ENCODE measurements around the gene PRDM15.

DNA sequence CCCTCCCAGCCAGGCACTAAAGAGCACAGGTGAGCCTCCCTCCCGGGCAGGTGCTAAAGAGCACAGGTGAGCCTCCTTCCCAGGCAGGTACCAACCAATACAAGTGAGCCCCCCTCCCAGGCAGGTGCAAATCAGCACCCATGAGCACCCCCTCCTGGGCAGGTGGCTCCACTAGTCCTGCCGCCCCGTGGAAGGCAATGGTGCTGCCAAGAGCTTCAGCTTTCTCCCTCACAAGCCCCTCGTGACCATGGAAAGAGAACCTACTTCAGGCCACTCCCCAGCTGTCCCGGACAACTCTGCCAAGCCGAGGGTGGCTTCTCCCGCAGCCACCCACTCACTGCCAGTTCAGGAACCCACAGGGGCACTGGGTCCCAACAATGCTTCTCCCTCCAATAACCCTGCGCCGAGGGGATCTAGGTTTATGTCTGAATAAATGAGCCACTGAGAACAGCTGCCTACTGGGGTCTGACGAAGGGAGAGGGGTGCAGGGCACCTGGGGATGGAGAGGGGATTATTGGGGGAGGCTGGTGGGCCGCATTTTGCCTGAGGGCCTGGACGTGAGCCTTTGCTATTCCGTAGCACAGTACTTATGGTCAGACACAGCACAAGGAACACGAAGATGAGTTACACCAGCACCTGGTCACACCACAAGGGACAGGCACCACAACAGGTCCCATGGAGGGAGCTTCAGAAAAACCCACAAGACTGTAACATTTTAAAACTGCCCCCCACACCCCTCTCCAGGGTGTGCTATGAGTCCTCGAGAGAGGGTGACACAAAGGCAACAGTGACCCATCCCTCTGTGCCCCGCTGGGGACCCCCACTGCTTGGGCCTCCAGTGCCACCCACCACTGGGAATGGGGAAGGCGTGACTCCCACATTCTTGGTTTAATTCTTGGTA is 46.3 kb downstream of the PRDM15 start:
- TF ChIP-seq, protein P1, sequence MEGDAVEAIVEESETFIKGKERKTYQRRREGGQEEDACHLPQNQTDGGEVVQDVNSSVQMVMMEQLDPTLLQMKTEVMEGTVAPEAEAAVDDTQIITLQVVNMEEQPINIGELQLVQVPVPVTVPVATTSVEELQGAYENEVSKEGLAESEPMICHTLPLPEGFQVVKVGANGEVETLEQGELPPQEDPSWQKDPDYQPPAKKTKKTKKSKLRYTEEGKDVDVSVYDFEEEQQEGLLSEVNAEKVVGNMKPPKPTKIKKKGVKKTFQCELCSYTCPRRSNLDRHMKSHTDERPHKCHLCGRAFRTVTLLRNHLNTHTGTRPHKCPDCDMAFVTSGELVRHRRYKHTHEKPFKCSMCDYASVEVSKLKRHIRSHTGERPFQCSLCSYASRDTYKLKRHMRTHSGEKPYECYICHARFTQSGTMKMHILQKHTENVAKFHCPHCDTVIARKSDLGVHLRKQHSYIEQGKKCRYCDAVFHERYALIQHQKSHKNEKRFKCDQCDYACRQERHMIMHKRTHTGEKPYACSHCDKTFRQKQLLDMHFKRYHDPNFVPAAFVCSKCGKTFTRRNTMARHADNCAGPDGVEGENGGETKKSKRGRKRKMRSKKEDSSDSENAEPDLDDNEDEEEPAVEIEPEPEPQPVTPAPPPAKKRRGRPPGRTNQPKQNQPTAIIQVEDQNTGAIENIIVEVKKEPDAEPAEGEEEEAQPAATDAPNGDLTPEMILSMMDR (IDR thresholded peaks at IDR 0.05), result no peak
- TF ChIP-seq POLR2AphosphoS5 (IDR thresholded peaks at IDR 0.05), result no peak

Data from prostate gland (tissue), 2 donors.